Stomach (tissue), 9 donors: ENCODE results near the gene DDOST. TPM values are rescaled to one million over a fixed set of nuclear protein-coding genes. Genes with fewer than 3 reads are reported as not detected.
A peak's percentile ranks its signal among the peaks of the same experiment; 100 is the strongest.
"Not testable (repeated sequence)": the region's sequence is repeated elsewhere in the genome, so short reads cannot be mapped to it uniquely, and the experiment has no call there.

Source experiments
- DNase-seq, 2 donors: peaks; one replicate each; pipeline versions ENCODE4 v3.0.0 to v3.0.0-alpha.2; 2013 to 2019
- H3K27ac ChIP-seq, 5 donors: fragments of 200-600 bp in 4 of 5; sonication (generic) in 4 of 5; one replicate each; pipeline ENCODE4 v1.5.1; 2013 to 2019; ENCODE audit warnings: mild to moderate bottlenecking in 1 of 5, moderate library complexity in 1 of 5
- H3K27me3 ChIP-seq, 3 donors: fragments of 200-600 bp; sonication (generic); one replicate each; pipeline ENCODE4 v1.5.1; 2017 to 2019; ENCODE audit warnings: mixed run types in 1 of 3
- H3K36me3 ChIP-seq, 4 donors: fragments of 200-600 bp; sonication (generic); 1 replicate in 3 of 4; 2 replicates in 1 of 4; pipeline ENCODE4 v1.5.1; 2016 to 2019
- H3K4me1 ChIP-seq, 4 donors: fragments of 200-600 bp; sonication (generic); one replicate each; pipeline ENCODE4 v1.5.1; 2016 to 2019
- H3K4me3 ChIP-seq, 4 donors: fragments of 200-600 bp; sonication (generic) in 3 of 4; one replicate each; pipeline ENCODE4 v1.5.1; 2016 to 2019; ENCODE audit warnings: mild to moderate bottlenecking in 1 of 4
- H3K9me3 ChIP-seq, 4 donors: fragments of 200-600 bp; sonication (generic); one replicate each; pipeline ENCODE4 v1.5.1; 2016 to 2019
- EP300 ChIP-seq: sonication (generic); formaldehyde crosslinking; IDR thresholded peaks from one replicate; pipeline ENCODE4 v1.6.1; 2017; ENCODE audit warnings: antibody characterized with exemption
- POLR2A ChIP-seq, 4 donors: fragments of 450-650 bp; IDR thresholded peaks; one replicate each; pipeline ENCODE4 v1.6.1; 2016; ENCODE audit warnings: antibody characterized with exemption in 4 of 4, control low read depth in 2 of 4, mild to moderate bottlenecking in 1 of 4, moderate library complexity in 1 of 4
- POLR2AphosphoS5 ChIP-seq, 3 donors: sonication (generic); formaldehyde crosslinking; IDR thresholded peaks; one replicate each; pipeline ENCODE4 v1.6.1; 2016; ENCODE audit warnings: antibody characterized with exemption in 3 of 3
- WGBS, 5 donors: extraction: QIAGEN DNeasy Blood & Tissue Kit in 3 of 5; methylation state at CpG; one replicate each; pipeline versions ENCODE4 v1.1.5 to v1.1.7; 2013 to 2018; 5-methylcytosine and 5-hydroxymethylcytosine counted together
- intact Hi-C: fragments of 100-400 bp; cut with DNase I; formaldehyde crosslinking; loops from one replicate; pipeline ENCODE4 v1.15.1; 2023; ENCODE audit warnings: low total_unique reads
- polyA plus RNA-seq, 3 donors: library from polyadenylated mRNA; stranded (reverse); fragments of 200-250 nt; gene quantifications; one replicate each; pipeline ENCODE4 v1.2.3, GENCODE V29; 2013
- total RNA-seq, 5 donors: library from RNA; depleted of rRNA; stranded (reverse); fragments of >200 nt; gene quantifications; one replicate each; pipeline versions ENCODE4 v1.1.0 to v1.2.3, GENCODE V29; 2014 to 2016
- TF ChIP-seq, protein P1 (sequence below), 7 experiments: fragments of 450-650 bp in 4 of 7; fragments of 200-600 bp in 3 of 7; sonication (generic) in 3 of 7; IDR thresholded peaks; one replicate each; pipeline ENCODE4 v1.5.1; 2016 to 2019; ENCODE audit warnings: antibody characterized with exemption in 7 of 7, control low read depth in 2 of 7, mild to moderate bottlenecking in 1 of 7
- donor health status: healthy with polysubstance abuse.
- donor health status: Bipolar disorder and iron deficiency.
- donor health status: healthy.

The DDOST gene
- total and polyA plus RNA-seq, 8 donors = 38.5 to 227 (median 97.9) TPM

GRCh38 chr1:20614131-20614579 is 47.0 kb downstream of the DDOST start:
- Histone ChIP-seq H3K4me3 (no peak overlapping the region), H3K4me1 (peaks cover 0 to 21% (median 10%) of the 10 kb centered on the region in 4 donors), H3K36me3 (no peaks in the 10 kb centered on the region), H3K27ac (peak overlapping the region in 3 of 5 donors; percentile 7 to 67 (median 58)), H3K9me3 (no peaks in the 10 kb centered on the region), H3K27me3 (no peaks in the 10 kb centered on the region)
- DNase-seq = no peak
- TF ChIP-seq POLR2AphosphoS5 (IDR thresholded peaks at IDR 0.05) = no peak
- TF ChIP-seq EP300 = no peak
- no peak for TF ChIP-seq POLR2A (IDR thresholded peaks at IDR 0.05)
- TF ChIP-seq, protein P1, sequence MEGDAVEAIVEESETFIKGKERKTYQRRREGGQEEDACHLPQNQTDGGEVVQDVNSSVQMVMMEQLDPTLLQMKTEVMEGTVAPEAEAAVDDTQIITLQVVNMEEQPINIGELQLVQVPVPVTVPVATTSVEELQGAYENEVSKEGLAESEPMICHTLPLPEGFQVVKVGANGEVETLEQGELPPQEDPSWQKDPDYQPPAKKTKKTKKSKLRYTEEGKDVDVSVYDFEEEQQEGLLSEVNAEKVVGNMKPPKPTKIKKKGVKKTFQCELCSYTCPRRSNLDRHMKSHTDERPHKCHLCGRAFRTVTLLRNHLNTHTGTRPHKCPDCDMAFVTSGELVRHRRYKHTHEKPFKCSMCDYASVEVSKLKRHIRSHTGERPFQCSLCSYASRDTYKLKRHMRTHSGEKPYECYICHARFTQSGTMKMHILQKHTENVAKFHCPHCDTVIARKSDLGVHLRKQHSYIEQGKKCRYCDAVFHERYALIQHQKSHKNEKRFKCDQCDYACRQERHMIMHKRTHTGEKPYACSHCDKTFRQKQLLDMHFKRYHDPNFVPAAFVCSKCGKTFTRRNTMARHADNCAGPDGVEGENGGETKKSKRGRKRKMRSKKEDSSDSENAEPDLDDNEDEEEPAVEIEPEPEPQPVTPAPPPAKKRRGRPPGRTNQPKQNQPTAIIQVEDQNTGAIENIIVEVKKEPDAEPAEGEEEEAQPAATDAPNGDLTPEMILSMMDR (IDR thresholded peaks at IDR 0.05) = no peak
- WGBS, 5 donors = 48 to 69% (median 52%) methylated on average over 3 of the region's 3 CpGs
- intact Hi-C loops = no loop called here

DNA sequence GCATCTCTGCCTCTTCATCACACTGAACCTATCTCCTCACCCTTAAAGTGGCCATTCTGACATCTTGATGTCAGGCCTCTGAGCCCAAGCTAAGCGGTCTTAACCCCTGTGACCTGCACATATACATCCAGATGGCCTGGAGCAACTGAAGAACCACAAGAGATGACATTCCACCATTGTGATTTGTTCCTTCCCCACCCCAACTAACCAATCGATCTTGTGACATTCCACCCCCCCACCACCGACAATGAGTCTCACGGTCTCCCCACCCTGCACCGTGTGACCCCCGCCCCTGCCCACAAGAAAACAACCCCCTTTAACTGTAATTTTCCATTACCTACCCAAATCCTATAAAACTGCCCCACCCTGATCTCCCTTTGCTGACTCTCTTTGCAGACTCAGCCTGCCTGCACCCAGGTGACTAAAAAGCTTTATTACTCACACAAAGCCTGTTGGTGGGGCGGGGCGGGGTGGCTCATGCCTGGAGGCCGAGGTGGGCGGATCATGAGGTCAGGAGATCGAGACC is 48.9 kb downstream of the DDOST start:
- DNase-seq = no peak
- intact Hi-C loops = no loop called here
- no peaks in the 10 kb centered on the region for H3K9me3 ChIP-seq
- peaks cover 0 to 21% (median 10%) of the 10 kb centered on the region in 4 donors for H3K4me1 ChIP-seq
- no peaks in the 10 kb centered on the region for H3K27me3 ChIP-seq
- no peaks in the 10 kb centered on the region for H3K36me3 ChIP-seq
- H3K27ac ChIP-seq = no peak overlapping the region
- 58 to 75% (median 72%) methylated on average over 11 of the region's 11 CpGs for WGBS, 5 donors
- no peak overlapping the region for H3K4me3 ChIP-seq
- TF ChIP-seq, protein P1 (IDR thresholded peaks at IDR 0.05) = no peak
- TF ChIP-seq POLR2A (IDR thresholded peaks at IDR 0.05) (no peak), POLR2AphosphoS5 (IDR thresholded peaks at IDR 0.05) (no peak)

DNA sequence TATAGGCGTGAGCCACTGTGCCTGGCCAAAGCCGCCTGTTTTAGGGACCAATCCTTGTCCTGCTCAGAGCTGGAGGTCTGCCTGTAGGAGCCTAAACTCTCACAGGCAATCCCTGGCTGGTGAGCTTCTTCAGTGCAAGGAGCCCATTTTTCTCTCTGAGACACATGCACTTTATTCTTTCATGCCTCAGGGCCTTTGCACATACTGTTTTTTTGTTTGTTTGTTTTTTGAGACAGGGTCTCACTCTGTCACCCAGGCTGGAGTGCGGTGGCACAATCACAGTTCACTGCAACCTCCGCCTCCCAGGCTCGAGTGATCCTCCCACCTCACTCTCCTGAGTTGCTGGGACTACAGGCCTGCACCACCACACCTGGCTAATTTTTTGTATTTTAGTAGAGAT is 49.5 kb downstream of the DDOST start:
- no peak overlapping the region for H3K27ac ChIP-seq

GRCh38 chr1:20610970-20611369 is 50.2 kb downstream of the DDOST start:
- peaks cover 0 to 11% (median 7%) of the 10 kb centered on the region in 4 donors for H3K4me1 ChIP-seq
- no peak for TF ChIP-seq POLR2A (IDR thresholded peaks at IDR 0.05)
- 93 to 100% (median 97%) methylated on average over 2 of the region's 2 CpGs for WGBS, 5 donors
- no peak overlapping the region for H3K27ac ChIP-seq
- H3K27me3 ChIP-seq = no peaks in the 10 kb centered on the region
- no peaks in the 10 kb centered on the region for H3K36me3 ChIP-seq
- H3K4me3 ChIP-seq = no peak overlapping the region
- intact Hi-C loops = no loop called here
- no peak for DNase-seq
- no peaks in the 10 kb centered on the region for H3K9me3 ChIP-seq

More for the DNA sequence above, 49.5 kb downstream of the DDOST start:
- 91 to 98% (median 93%) methylated on average over 5 of the region's 5 CpGs for WGBS, 5 donors
- intact Hi-C loops = no loop called here
- no peak for TF ChIP-seq POLR2AphosphoS5 (IDR thresholded peaks at IDR 0.05)
- no peak for TF ChIP-seq POLR2A (IDR thresholded peaks at IDR 0.05)
- TF ChIP-seq, protein P1 (IDR thresholded peaks at IDR 0.05) = no peak
- no peak for TF ChIP-seq EP300
- Histone ChIP-seq H3K36me3 (no peaks in the 10 kb centered on the region), H3K27me3 (no peaks in the 10 kb centered on the region), H3K4me3 (no peak overlapping the region), H3K4me1 (peaks cover 0 to 17% (median 10%) of the 10 kb centered on the region in 4 donors), H3K9me3 (no peaks in the 10 kb centered on the region)
- no peak for DNase-seq

DNA sequence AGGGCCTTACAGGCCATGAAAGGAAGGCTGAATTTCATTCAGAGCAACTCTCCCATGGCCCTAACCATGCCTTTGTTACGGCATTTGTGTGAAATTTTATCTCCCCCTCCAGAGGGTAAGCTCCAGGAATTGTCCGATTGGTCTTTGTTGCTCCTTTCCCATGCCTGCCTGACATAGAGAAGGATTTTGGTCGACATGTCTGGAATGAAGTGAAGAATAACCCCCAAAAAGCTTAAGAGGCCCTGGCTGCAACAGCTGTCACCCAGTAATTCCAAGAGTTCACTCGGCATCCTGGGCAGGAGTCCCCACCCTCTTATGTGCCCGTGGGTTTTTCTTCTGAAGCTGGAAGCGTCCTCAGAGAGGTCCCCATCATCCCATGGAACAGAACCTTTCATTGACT is 51.6 kb downstream of the DDOST start:
- WGBS, 5 donors = 71 to 79% (median 78%) methylated on average over 6 of the region's 6 CpGs
- H3K36me3 ChIP-seq = no peaks in the 10 kb centered on the region
- intact Hi-C loops = no loop called here
- H3K27me3 ChIP-seq = peaks cover 0 to 3% (median 0%) of the 10 kb centered on the region in 3 donors
- H3K9me3 ChIP-seq = no peaks in the 10 kb centered on the region
- H3K4me3 ChIP-seq = no peak overlapping the region
- TF ChIP-seq, protein P1 (IDR thresholded peaks at IDR 0.05) = no peak
- TF ChIP-seq POLR2A (IDR thresholded peaks at IDR 0.05) (no peak), EP300 (no peak), POLR2AphosphoS5 (IDR thresholded peaks at IDR 0.05) (no peak)
- no peak overlapping the region for H3K27ac ChIP-seq
- H3K4me1 ChIP-seq = peaks cover 0 to 11% (median 7%) of the 10 kb centered on the region in 4 donors
- DNase-seq = no peak

GRCh38 chr1:20606801-20607570 is 54.2 kb downstream of the DDOST start:
- H3K9me3 ChIP-seq, H3K36me3 ChIP-seq, DNase-seq, H3K27me3 ChIP-seq, intact Hi-C loops, H3K4me3 ChIP-seq, H3K27ac ChIP-seq, H3K4me1 ChIP-seq: not testable (repeated sequence)
- WGBS, 5 donors = 61 to 78% (median 73%) methylated on average over 6 to 7 of the region's 7 CpGs
